Trophoblast cell (in vitro differentiated cells and primary cell): ENCODE measurements around the gene TEX261.

Experiments used
- DNase-seq, 2 donors: peaks; one replicate each; pipeline ENCODE4 v3.0.0-alpha.2; 2016
- H2AFZ ChIP-seq: 2 replicates; pipeline ENCODE4 v1.6.1; 2013; ENCODE audit warnings: low read length, moderate library complexity, mild to moderate bottlenecking; ENCODE audit not compliant: insufficient read depth, poor library complexity
- H2AK5ac ChIP-seq: 2 replicates; pipeline ENCODE4 v1.6.1; 2013; ENCODE audit warnings: mild to moderate bottlenecking, low read length
- H2BK120ac ChIP-seq: 2 replicates; pipeline ENCODE4 v1.6.1; 2013; ENCODE audit warnings: low read length, mild to moderate bottlenecking, moderate library complexity; ENCODE audit not compliant: insufficient read depth, poor library complexity
- H2BK12ac ChIP-seq: 2 replicates; pipeline ENCODE4 v1.6.1; 2013; ENCODE audit warnings: mild to moderate bottlenecking, low read length, moderate library complexity
- H2BK5ac ChIP-seq: 2 replicates; pipeline ENCODE4 v1.6.1; 2013; ENCODE audit warnings: low read length, low read depth, moderate library complexity, mild to moderate bottlenecking; ENCODE audit not compliant: poor library complexity
- H3K14ac ChIP-seq: 2 replicates; pipeline ENCODE4 v1.6.1; 2013; ENCODE audit warnings: mild to moderate bottlenecking, low read length
- H3K18ac ChIP-seq: 2 replicates; pipeline ENCODE4 v1.6.1; 2013; ENCODE audit warnings: mild to moderate bottlenecking, low read length
- H3K23ac ChIP-seq: 2 replicates; pipeline ENCODE4 v1.6.1; 2013; ENCODE audit warnings: low read length
- H3K27ac ChIP-seq: 2 replicates; pipeline ENCODE4 v1.5.1; 2013; ENCODE audit warnings: low read depth, mild to moderate bottlenecking, inconsistent platforms, low read length, moderate library complexity
- H3K27me3 ChIP-seq: 2 replicates; pipeline ENCODE4 v1.6.1; 2013; ENCODE audit warnings: inconsistent platforms, mild to moderate bottlenecking, low read length, moderate library complexity; ENCODE audit not compliant: insufficient read depth
- H3K36me3 ChIP-seq, 2 experiments: 1 replicate in 1 of 2; 2 replicates in 1 of 2; pipeline ENCODE4 v1.6.1; 2013; ENCODE audit warnings: low read length in 2 of 2, mild to moderate bottlenecking in 2 of 2, moderate library complexity in 1 of 2; ENCODE audit not compliant: insufficient read depth in 2 of 2, control insufficient read depth in 1 of 2
- H3K4ac ChIP-seq: 2 replicates; pipeline ENCODE4 v1.6.1; 2013; ENCODE audit warnings: low read depth, mild to moderate bottlenecking, low read length, moderate library complexity
- H3K4me1 ChIP-seq, 2 experiments: 1 replicate in 1 of 2; 2 replicates in 1 of 2; pipeline ENCODE4 v1.6.1; 2013; ENCODE audit warnings: low read length in 2 of 2, mild to moderate bottlenecking in 2 of 2, moderate library complexity in 1 of 2; ENCODE audit not compliant: insufficient read depth in 2 of 2, control insufficient read depth in 1 of 2
- H3K4me2 ChIP-seq: 2 replicates; pipeline ENCODE4 v1.6.1; 2013; ENCODE audit warnings: inconsistent platforms, mild to moderate bottlenecking, low read length, moderate library complexity
- H3K4me3 ChIP-seq: 2 replicates; pipeline ENCODE4 v1.5.1; 2013; ENCODE audit warnings: mild to moderate bottlenecking, low read depth, low read length, inconsistent platforms
- H3K79me1 ChIP-seq: one replicate; pipeline ENCODE4 v1.6.1; 2013; ENCODE audit warnings: low read length
- H3K79me2 ChIP-seq: 2 replicates; pipeline ENCODE4 v1.6.1; 2013; ENCODE audit warnings: low read length, mild to moderate bottlenecking; ENCODE audit not compliant: control insufficient read depth, insufficient read depth, poor library complexity
- H3K9ac ChIP-seq: 2 replicates; pipeline ENCODE4 v1.6.1; 2013; ENCODE audit warnings: mild to moderate bottlenecking, low read length
- H3K9me3 ChIP-seq: 2 replicates; pipeline ENCODE4 v1.6.1; 2013; ENCODE audit warnings: low read depth, mild to moderate bottlenecking, control low read depth, inconsistent platforms, low read length; ENCODE audit not compliant: insufficient read depth
- H4K12ac ChIP-seq: 2 replicates; pipeline ENCODE4 v1.6.1; 2013; ENCODE audit warnings: low read depth, mild to moderate bottlenecking, low read length, moderate library complexity
- H4K8ac ChIP-seq: 2 replicates; pipeline ENCODE4 v1.6.1; 2013; ENCODE audit warnings: low read depth, mild to moderate bottlenecking, low read length, moderate library complexity
- H4K91ac ChIP-seq: one replicate; pipeline ENCODE4 v1.6.1; 2013; ENCODE audit warnings: low read depth, mild to moderate bottlenecking, low read length, moderate library complexity
- WGBS: extraction: QIAGEN DNeasy Blood & Tissue Kit; methylation state at CpG from one replicate; pipeline ENCODE4 v1.1.7; 2013; ENCODE audit warnings: missing lambda C conversion rate; ENCODE audit not compliant: insufficient read length, insufficient coverage; ENCODE audit errors: extremely low coverage; 5-methylcytosine and 5-hydroxymethylcytosine counted together

The TEX261 gene

GRCh38 chr2:70975237-70975636 is 19.4 kb downstream of the TEX261 start:
- H3K4ac ChIP-seq = no peak overlapping the region
- no peaks in the 10 kb centered on the region for H3K27me3 ChIP-seq
- no peak overlapping the region for H2BK12ac ChIP-seq
- peaks cover 7% of the 10 kb centered on the region for H3K79me1 ChIP-seq
- DNase-seq = no peak
- H4K8ac ChIP-seq = no peak overlapping the region
- no peak overlapping the region for H2AK5ac ChIP-seq
- H3K23ac ChIP-seq = no peak overlapping the region
- H3K4me1 ChIP-seq = peaks cover 8 to 10% of the 10 kb centered on the region in 2 experiments
- H3K27ac ChIP-seq = no peak overlapping the region
- no peak overlapping the region for H3K9ac ChIP-seq
- peaks cover 1% of the 10 kb centered on the region for H3K79me2 ChIP-seq
- H2AFZ ChIP-seq = no peak overlapping the region
- H2BK120ac ChIP-seq = no peak overlapping the region
- no peak overlapping the region for H4K12ac ChIP-seq
- H3K9me3 ChIP-seq = peaks cover 3% of the 10 kb centered on the region
- H3K4me3 ChIP-seq = no peak overlapping the region
- H3K18ac ChIP-seq = no peak overlapping the region
- H2BK5ac ChIP-seq = no peak overlapping the region
- H3K14ac ChIP-seq = no peak overlapping the region
- no peak overlapping the region for H4K91ac ChIP-seq
- H3K4me2 ChIP-seq = no peak overlapping the region
- WGBS = no CpG with 5 or more reads among the region's 2 CpGs
- H3K36me3 ChIP-seq = no peaks in the 10 kb centered on the region

GRCh38 chr2:70974592-70974991 is 20.1 kb downstream of the TEX261 start:
- peaks cover 2% of the 10 kb centered on the region for H3K9me3 ChIP-seq

GRCh38 chr2:70967189-70967588 is 27.5 kb downstream of the TEX261 start:
- no peak overlapping the region for H3K18ac ChIP-seq
- no peak overlapping the region for H3K4me2 ChIP-seq
- H3K9me3 ChIP-seq = peaks cover 2% of the 10 kb centered on the region
- no peaks in the 10 kb centered on the region for H3K36me3 ChIP-seq
- H3K23ac ChIP-seq = no peak overlapping the region
- H3K79me2 ChIP-seq = no peaks in the 10 kb centered on the region
- no peak overlapping the region for H3K9ac ChIP-seq
- no peak overlapping the region for H3K27ac ChIP-seq
- no peak overlapping the region for H2AK5ac ChIP-seq
- H4K12ac ChIP-seq = no peak overlapping the region
- WGBS = no CpG with 5 or more reads among the region's 4 CpGs
- H2BK5ac ChIP-seq = no peak overlapping the region
- H4K91ac ChIP-seq = no peak overlapping the region
- no peak overlapping the region for H2BK12ac ChIP-seq
- no peak for DNase-seq
- no peak overlapping the region for H2BK120ac ChIP-seq
- H3K4me3 ChIP-seq = no peak overlapping the region
- no peak overlapping the region for H4K8ac ChIP-seq
- H3K4ac ChIP-seq = no peak overlapping the region
- H3K27me3 ChIP-seq = peaks cover 3% of the 10 kb centered on the region
- H3K4me1 ChIP-seq = peaks cover 0 to 2% of the 10 kb centered on the region in 2 experiments
- no peak overlapping the region for H2AFZ ChIP-seq
- no peaks in the 10 kb centered on the region for H3K79me1 ChIP-seq
- no peak overlapping the region for H3K14ac ChIP-seq

More at GRCh38 chr2:70974592-70974991, 20.1 kb downstream of the TEX261 start:
- Histone ChIP-seq H3K4me1 (peaks cover 8 to 10% of the 10 kb centered on the region in 2 experiments), H3K79me1 (peaks cover 7% of the 10 kb centered on the region), H2AFZ (no peak overlapping the region), H3K4ac (no peak overlapping the region), H2BK5ac (no peak overlapping the region), H2BK12ac (no peak overlapping the region), H3K9ac (no peak overlapping the region), H2BK120ac (no peak overlapping the region), H3K27me3 (no peaks in the 10 kb centered on the region), H3K36me3 (no peaks in the 10 kb centered on the region), H3K4me3 (no peak overlapping the region), H4K91ac (no peak overlapping the region), H3K14ac (no peak overlapping the region), H3K23ac (no peak overlapping the region), H3K27ac (no peak overlapping the region), H3K79me2 (peaks cover 1% of the 10 kb centered on the region), H3K4me2 (no peak overlapping the region), H2AK5ac (no peak overlapping the region), H4K12ac (no peak overlapping the region), H4K8ac (no peak overlapping the region), H3K18ac (no peak overlapping the region)
- DNase-seq = no peak
- WGBS = no CpG with 5 or more reads among the region's 3 CpGs

GRCh38 chr2:70966681-70967080 is 28.0 kb downstream of the TEX261 start:
- Histone ChIP-seq H2BK5ac (no peak overlapping the region), H2BK120ac (no peak overlapping the region)

More at GRCh38 chr2:70966681-70967080, 28.0 kb downstream of the TEX261 start:
- Histone ChIP-seq H2AK5ac (no peak overlapping the region), H3K23ac (no peak overlapping the region), H2AFZ (no peak overlapping the region), H3K79me2 (no peaks in the 10 kb centered on the region), H3K36me3 (no peaks in the 10 kb centered on the region), H4K8ac (no peak overlapping the region), H3K9me3 (peaks cover 2% of the 10 kb centered on the region), H3K9ac (no peak overlapping the region), H3K14ac (no peak overlapping the region), H3K4me1 (peaks cover 0 to 2% of the 10 kb centered on the region in 2 experiments), H3K4me3 (no peak overlapping the region), H2BK12ac (no peak overlapping the region), H3K79me1 (no peaks in the 10 kb centered on the region), H3K27ac (no peak overlapping the region), H3K27me3 (peaks cover 3% of the 10 kb centered on the region), H4K91ac (no peak overlapping the region), H3K4ac (no peak overlapping the region), H4K12ac (no peak overlapping the region), H3K4me2 (no peak overlapping the region), H3K18ac (no peak overlapping the region)
- no CpG with 5 or more reads among the region's 4 CpGs for WGBS
- no peak for DNase-seq
